Endometrial microvascular endothelial cells (primary cell): Measurements from ENCODE around the gene ANKRD44. TPM values are rescaled to one million over a fixed set of nuclear protein-coding genes. Genes with fewer than 3 reads are reported as not detected.

Experiments
- in situ Hi-C: cut with HindIII; loops from 2 replicates; pipeline ENCODE4 v1.10.0; 2017; ENCODE audit warnings: low sequenced_read_pairs, low pct_unique_long_range_greater_than_20kb; ENCODE audit errors: inconsistent ontology term
- total RNA-seq: library from RNA; depleted of rRNA; stranded (reverse); fragments of >200 nt; gene quantifications from one replicate; pipeline ENCODE4 v1.2.3, GENCODE V29; 2015; ENCODE audit errors: inconsistent ontology term

ANKRD44 gene
- total RNA-seq, 1 donor from 2014 or later: 1.8 TPM

GRCh38 chr2:197113275-197113711 lies 197.3 kb downstream of the ANKRD44 start:
- in situ Hi-C loops: no loop called here

- in situ Hi-C loops: no loop called here
These were observed 201.3 kb downstream of the ANKRD44 start for GRCh38 chr2:197109326-197109725.

- in situ Hi-C loops: no loop called here
These were observed 201.8 kb downstream of the ANKRD44 start for GRCh38 chr2:197108758-197109157.

- in situ Hi-C loops: no loop called here
These were observed 203.0 kb downstream of the ANKRD44 start for GRCh38 chr2:197107291-197108269.

GRCh38 chr2:197103363-197103762 lies 207.2 kb downstream of the ANKRD44 start:
- in situ Hi-C loops: no loop called here

- in situ Hi-C loops: no loop called here
These were observed 208.3 kb downstream of the ANKRD44 start for GRCh38 chr2:197102231-197102630.

- in situ Hi-C loops: no loop called here
These were observed 209.1 kb downstream of the ANKRD44 start for GRCh38 chr2:197101519-197101918.

- in situ Hi-C loops: no loop called here
These were observed 212.8 kb downstream of the ANKRD44 start for GRCh38 chr2:197097578-197098366.

- in situ Hi-C loops: no loop called here
These were observed 213.9 kb downstream of the ANKRD44 start for GRCh38 chr2:197096649-197097048.

- in situ Hi-C loops: no loop called here
These were observed 218.1 kb downstream of the ANKRD44 start for GRCh38 chr2:197092431-197092830.

GRCh38 chr2:197090742-197091367 lies 219.7 kb downstream of the ANKRD44 start:
- in situ Hi-C loops: no loop called here

- in situ Hi-C loops: no loop called here
These were observed 220.9 kb downstream of the ANKRD44 start for GRCh38 chr2:197089655-197090054.

- in situ Hi-C loops: no loop called here
These were observed 221.9 kb downstream of the ANKRD44 start for GRCh38 chr2:197088694-197089093.

GRCh38 chr2:197086500-197086899 lies 224.1 kb downstream of the ANKRD44 start:
- in situ Hi-C loops: no loop called here

GRCh38 chr2:197085665-197086064 lies 224.9 kb downstream of the ANKRD44 start:
- in situ Hi-C loops: no loop called here

- in situ Hi-C loops: no loop called here
These were observed 229.3 kb downstream of the ANKRD44 start for GRCh38 chr2:197081294-197081693.

GRCh38 chr2:197080578-197081216 lies 229.9 kb downstream of the ANKRD44 start:
- in situ Hi-C loops: no loop called here

- in situ Hi-C loops: no loop called here
These were observed 230.6 kb downstream of the ANKRD44 start for GRCh38 chr2:197079832-197080555.
